ENCODE measurements around the gene MORN1.

- TF ChIP-seq CTCF (IDR thresholded peaks at IDR 0.05) (no peak), POLR2A (IDR thresholded peaks at IDR 0.05) (no peak)
Observed at GRCh38 chr1:2396059-2396458, 4.7 kb upstream of the MORN1 start.

All from testis (tissue), 2 donors.